DMS153 treated with DMSO at 0.1 percent for 48 hours (cell line): ENCODE measurements around the gene DKK2.

Experiments used
- DNase-seq: peaks from one replicate; lab custom pipeline; 2025; ENCODE audit not compliant: unreplicated experiment; lab: John Stamatoyannopoulos, UW

DKK2 gene

GRCh38 chr4:107017443-107018343 is 18.4 kb downstream of the DKK2 start:
- no peak for DNase-seq

GRCh38 chr4:107011312-107011711 is 24.8 kb downstream of the DKK2 start:
- DNase-seq = no peak

GRCh38 chr4:107009196-107009968 is 26.7 kb downstream of the DKK2 start:
- no peak for DNase-seq

- DNase-seq = no peak
Measured at GRCh38 chr4:107008115-107008514, 28.0 kb downstream of the DKK2 start.

- DNase-seq = no peak
Measured at GRCh38 chr4:107006218-107006617, 29.9 kb downstream of the DKK2 start.

- DNase-seq = no peak
Measured at GRCh38 chr4:106996490-106996889, 39.6 kb downstream of the DKK2 start.

- DNase-seq = no peak
Measured at GRCh38 chr4:106993827-106994226, 42.3 kb downstream of the DKK2 start.

- no peak for DNase-seq
Measured at GRCh38 chr4:106987311-106987710, 48.8 kb downstream of the DKK2 start.

GRCh38 chr4:106986486-106986885 is 49.6 kb downstream of the DKK2 start:
- no peak for DNase-seq

GRCh38 chr4:106985830-106986229 is 50.3 kb downstream of the DKK2 start:
- no peak for DNase-seq

GRCh38 chr4:106982711-106983211 is 53.4 kb downstream of the DKK2 start:
- no peak for DNase-seq

GRCh38 chr4:106981431-106981830 is 54.7 kb downstream of the DKK2 start:
- DNase-seq = no peak

GRCh38 chr4:106979476-106979875 is 56.6 kb downstream of the DKK2 start:
- DNase-seq = no peak

GRCh38 chr4:106978046-106978774 is 57.9 kb downstream of the DKK2 start:
- DNase-seq = no peak

GRCh38 chr4:106971636-106972035 is 64.5 kb downstream of the DKK2 start:
- DNase-seq = no peak

- DNase-seq = no peak
Measured at GRCh38 chr4:106967892-106968291, 68.2 kb downstream of the DKK2 start.

GRCh38 chr4:106953036-106953705 is 82.9 kb downstream of the DKK2 start:
- DNase-seq = no peak

GRCh38 chr4:106951891-106952290 is 84.2 kb downstream of the DKK2 start:
- DNase-seq = no peak

GRCh38 chr4:106941841-106942240 is 94.3 kb downstream of the DKK2 start:
- DNase-seq = no peak

- DNase-seq = no peak
Measured at GRCh38 chr4:106930522-106930921, 105.6 kb downstream of the DKK2 start.

- no peak for DNase-seq
Measured at GRCh38 chr4:106929248-106929647, 106.9 kb downstream of the DKK2 start.
